ENCODE measurements around the gene HAGHL.

GRCh38 chr16:721765-722540, 5.0 kb upstream of the HAGHL start:
- TF ChIP-seq CTCF (IDR thresholded peaks at IDR 0.05) (no peak), POLR2A (IDR thresholded peaks at IDR 0.05) (no peak)

Data from uterus (tissue), 2 donors.